ENCODE data around the gene SIK3. TPM values are rescaled to one million over a fixed set of nuclear protein-coding genes. Genes with fewer than 3 reads are reported as not detected.

SIK3 gene
- total RNA-seq, 1 experiment from 2014 or later: 17.4 TPM

- H3K36me3 Mint-ChIP-seq (ENCODE audit: insufficient read depth, unreplicated experiment): no peaks in the 10 kb centered on the region
- no peaks in the 10 kb centered on the region for H3K9me3 Mint-ChIP-seq (ENCODE audit: low read depth, unreplicated experiment)
- DNase-seq: no peak
- no TSS peak for BruUV-seq (replicated peaks)
- peaks cover 4% of the 10 kb centered on the region for H3K4me1 Mint-ChIP-seq (ENCODE audit: low read depth, unreplicated experiment)
- no peak overlapping the region for H3K27ac Mint-ChIP-seq (ENCODE audit: unreplicated experiment)
- H3K4me3 Mint-ChIP-seq (ENCODE audit: low read depth, unreplicated experiment): no peak overlapping the region
- intact Hi-C loops (cut with micrococcal nuclease; ENCODE audit: unreplicated experiment): no loop called here
- CTCF ChIA-PET: no interaction called here
- H3K27me3 Mint-ChIP-seq (ENCODE audit: unreplicated experiment): no peaks in the 10 kb centered on the region
- no peak for TF ChIP-seq CTCF (IDR thresholded peaks at IDR 0.05; ENCODE audit: unreplicated experiment)
These were observed 161.3 kb downstream of the SIK3 start for GRCh38 chr11:116936754-116937446.

GRCh38 chr11:116935514-116935913 lies 162.7 kb downstream of the SIK3 start:
- intact Hi-C loops (cut with micrococcal nuclease; ENCODE audit: unreplicated experiment): no loop called here
- no peak for TF ChIP-seq CTCF (IDR thresholded peaks at IDR 0.05; ENCODE audit: unreplicated experiment)
- Mint-ChIP-seq H3K4me3 (ENCODE audit: low read depth, unreplicated experiment) (no peak overlapping the region), H3K4me1 (ENCODE audit: low read depth, unreplicated experiment) (peaks cover 9% of the 10 kb centered on the region), H3K9me3 (ENCODE audit: low read depth, unreplicated experiment) (no peaks in the 10 kb centered on the region), H3K36me3 (ENCODE audit: insufficient read depth, unreplicated experiment) (no peaks in the 10 kb centered on the region), H3K27ac (ENCODE audit: unreplicated experiment) (no peak overlapping the region), H3K27me3 (ENCODE audit: unreplicated experiment) (no peaks in the 10 kb centered on the region)
- no TSS peak for BruUV-seq (replicated peaks)
- CTCF ChIA-PET: no interaction called here
- DNase-seq: no peak

GRCh38 chr11:116935089-116935488 lies 163.1 kb downstream of the SIK3 start:
- H3K27me3 Mint-ChIP-seq (ENCODE audit: unreplicated experiment): no peaks in the 10 kb centered on the region
- H3K27ac Mint-ChIP-seq (ENCODE audit: unreplicated experiment): no peak overlapping the region
- intact Hi-C loops (cut with micrococcal nuclease; ENCODE audit: unreplicated experiment): no loop called here
- H3K9me3 Mint-ChIP-seq (ENCODE audit: low read depth, unreplicated experiment): no peaks in the 10 kb centered on the region
- CTCF ChIA-PET: no interaction called here
- no peaks in the 10 kb centered on the region for H3K36me3 Mint-ChIP-seq (ENCODE audit: insufficient read depth, unreplicated experiment)
- no peak for DNase-seq
- peaks cover 9% of the 10 kb centered on the region for H3K4me1 Mint-ChIP-seq (ENCODE audit: low read depth, unreplicated experiment)
- H3K4me3 Mint-ChIP-seq (ENCODE audit: low read depth, unreplicated experiment): no peak overlapping the region
- no TSS peak for BruUV-seq (replicated peaks)
- no peak for TF ChIP-seq CTCF (IDR thresholded peaks at IDR 0.05; ENCODE audit: unreplicated experiment)

GRCh38 chr11:116933961-116934360 lies 164.3 kb downstream of the SIK3 start:
- CTCF ChIA-PET: no interaction called here

More at GRCh38 chr11:116933961-116934360, 164.3 kb downstream of the SIK3 start:
- no peak for TF ChIP-seq CTCF (IDR thresholded peaks at IDR 0.05; ENCODE audit: unreplicated experiment)
- BruUV-seq (replicated peaks): no TSS peak
- Mint-ChIP-seq H3K4me3 (ENCODE audit: low read depth, unreplicated experiment) (no peak overlapping the region), H3K27me3 (ENCODE audit: unreplicated experiment) (no peaks in the 10 kb centered on the region), H3K9me3 (ENCODE audit: low read depth, unreplicated experiment) (no peaks in the 10 kb centered on the region), H3K27ac (ENCODE audit: unreplicated experiment) (no peak overlapping the region), H3K36me3 (ENCODE audit: insufficient read depth, unreplicated experiment) (no peaks in the 10 kb centered on the region), H3K4me1 (ENCODE audit: low read depth, unreplicated experiment) (peaks cover 9% of the 10 kb centered on the region)
- no peak for DNase-seq
- intact Hi-C loops (cut with micrococcal nuclease; ENCODE audit: unreplicated experiment): no loop called here
